Measurements from ENCODE around the gene PCNX2. TPM values are rescaled to one million over a fixed set of nuclear protein-coding genes. Genes with fewer than 3 reads are reported as not detected.

Gene PCNX2
- total RNA-seq, 1 experiment from 2014 or later = 15.0 TPM

GRCh38 chr1:233251201-233251720 is 44.3 kb downstream of the PCNX2 start:
- H3K4me1 Mint-ChIP-seq (ENCODE audit: low read depth, unreplicated experiment) = no peaks in the 10 kb centered on the region
- Histone ChIP-seq H3K9me3 (no peaks in the 10 kb centered on the region), H3K36me3 (ENCODE audit: control insufficient read depth, insufficient read depth, low read length) (no peaks in the 10 kb centered on the region; the same call in none of the 2 replicates), H3K27me3 (replicated peaks; ENCODE audit: control insufficient read depth, insufficient read depth, low read length) (no peaks in the 10 kb centered on the region), H3K4me1 (peaks cover 35% of the 10 kb centered on the region), H3K4me3 (ENCODE audit: low read depth, low read length) (no peak overlapping the region)
- BruUV-seq (replicated peaks) = no TSS peak
- CTCF ChIA-PET = no interaction called here
- H3K36me3 Mint-ChIP-seq (ENCODE audit: insufficient read depth, unreplicated experiment) = peaks cover 7% of the 10 kb centered on the region
- no peak overlapping the region for H3K4me3 Mint-ChIP-seq (ENCODE audit: unreplicated experiment)
- POLR2A ChIA-PET = no interaction called here
- H3K9me3 Mint-ChIP-seq (ENCODE audit: unreplicated experiment) = no peaks in the 10 kb centered on the region
- H3K27me3 Mint-ChIP-seq (ENCODE audit: insufficient read depth, unreplicated experiment) = no peaks in the 10 kb centered on the region
- no peak for TF ChIP-seq CTCF (IDR thresholded peaks at IDR 0.05; ENCODE audit: insufficient read depth in 1 of 2, low read depth in 1 of 2, low read length in 1 of 2, severe bottlenecking in 1 of 2, unreplicated experiment in 1 of 2)
- no peak overlapping the region for H3K27ac Mint-ChIP-seq (ENCODE audit: unreplicated experiment)
- intact Hi-C loops (cut with micrococcal nuclease; ENCODE audit: unreplicated experiment) = no loop called here
- no peak for DNase-seq

GRCh38 chr1:233248014-233248413 is 47.5 kb downstream of the PCNX2 start:
- BruUV-seq (replicated peaks) = no TSS peak
- Histone ChIP-seq H3K36me3 (ENCODE audit: control insufficient read depth, insufficient read depth, low read length) (peaks cover 1% of the 10 kb centered on the region), H3K9me3 (no peaks in the 10 kb centered on the region), H3K4me1 (peaks cover 23% of the 10 kb centered on the region), H3K27me3 (replicated peaks; ENCODE audit: control insufficient read depth, insufficient read depth, low read length) (no peaks in the 10 kb centered on the region), H3K4me3 (ENCODE audit: low read depth, low read length) (no peak overlapping the region)
- H3K27me3 Mint-ChIP-seq (ENCODE audit: insufficient read depth, unreplicated experiment) = no peaks in the 10 kb centered on the region
- TF ChIP-seq CTCF (IDR thresholded peaks at IDR 0.05; ENCODE audit: insufficient read depth in 1 of 2, low read depth in 1 of 2, low read length in 1 of 2, severe bottlenecking in 1 of 2, unreplicated experiment in 1 of 2) = no peak
- DNase-seq = no peak
- POLR2A ChIA-PET = no interaction called here
- H3K36me3 Mint-ChIP-seq (ENCODE audit: insufficient read depth, unreplicated experiment) = peaks cover 14% of the 10 kb centered on the region
- peaks cover 9% of the 10 kb centered on the region for H3K9me3 Mint-ChIP-seq (ENCODE audit: unreplicated experiment)
- CTCF ChIA-PET = no interaction called here
- no peak overlapping the region for H3K4me3 Mint-ChIP-seq (ENCODE audit: unreplicated experiment)
- no peak overlapping the region for H3K27ac Mint-ChIP-seq (ENCODE audit: unreplicated experiment)
- H3K4me1 Mint-ChIP-seq (ENCODE audit: low read depth, unreplicated experiment) = peaks cover 10% of the 10 kb centered on the region
- intact Hi-C loops (cut with micrococcal nuclease; ENCODE audit: unreplicated experiment) = no loop called here

GRCh38 chr1:233246965-233247364 is 48.6 kb downstream of the PCNX2 start:
- H3K4me1 Mint-ChIP-seq (ENCODE audit: low read depth, unreplicated experiment) = peaks cover 10% of the 10 kb centered on the region
- BruUV-seq (replicated peaks) = no TSS peak

More at GRCh38 chr1:233246965-233247364, 48.6 kb downstream of the PCNX2 start:
- H3K4me1 ChIP-seq = peaks cover 30% of the 10 kb centered on the region
- Mint-ChIP-seq H3K27ac (ENCODE audit: unreplicated experiment) (no peak overlapping the region), H3K4me3 (ENCODE audit: unreplicated experiment) (no peak overlapping the region), H3K9me3 (ENCODE audit: unreplicated experiment) (peaks cover 9% of the 10 kb centered on the region), H3K27me3 (ENCODE audit: insufficient read depth, unreplicated experiment) (no peaks in the 10 kb centered on the region), H3K36me3 (ENCODE audit: insufficient read depth, unreplicated experiment) (peaks cover 14% of the 10 kb centered on the region)
- H3K27me3 ChIP-seq (replicated peaks; ENCODE audit: control insufficient read depth, insufficient read depth, low read length) = no peaks in the 10 kb centered on the region
- ChIA-PET POLR2A (no interaction called here), CTCF (no interaction called here)
- no peak for DNase-seq
- no peaks in the 10 kb centered on the region for H3K9me3 ChIP-seq
- TF ChIP-seq CTCF (IDR thresholded peaks at IDR 0.05; ENCODE audit: insufficient read depth in 1 of 2, low read depth in 1 of 2, low read length in 1 of 2, severe bottlenecking in 1 of 2, unreplicated experiment in 1 of 2) = no peak
- no peak overlapping the region for H3K4me3 ChIP-seq (ENCODE audit: low read depth, low read length)
- intact Hi-C loops (cut with micrococcal nuclease; ENCODE audit: unreplicated experiment) = no loop called here
- peaks cover 1% of the 10 kb centered on the region; the same call in 1 of the 2 replicates for H3K36me3 ChIP-seq (ENCODE audit: control insufficient read depth, insufficient read depth, low read length)
